A673 (cell line): Measurements from ENCODE around the gene RASL12. TPM values are rescaled to one million over a fixed set of nuclear protein-coding genes. Genes with fewer than 3 reads are reported as not detected.

Experiments
- BruUV-seq: library from RNA; stranded (reverse); fragments of 400-500 nt; replicated peaks from 2 replicates; lab custom pipeline; 2021; lab: Mats Ljungman, UMichigan
- CTCF ChIA-PET: fragments of 300-600 bp; sonication (Branson Sonifier 250); formaldehyde crosslinking; loops from one replicate; lab custom pipeline; 2022; ENCODE audit warnings: antibody characterized with exemption; lab: Charles Lee
- POLR2A ChIA-PET: fragments of 300-600 bp; sonication (Branson Sonifier 250); formaldehyde crosslinking; loops from one replicate; lab custom pipeline; 2022; ENCODE audit warnings: antibody characterized with exemption; ENCODE audit not compliant: low non-redundant PET; lab: Charles Lee
- DNase-seq: peaks from one replicate; pipeline ENCODE4 v3.0.0-alpha.2; 2015; ENCODE audit warnings: low spot score
- H3K27ac ChIP-seq: fragments of 200-600 bp; sonication (generic); 2 replicates; pipeline ENCODE4 v1.5.1; 2016; ENCODE audit warnings: mixed run types, low read depth, mild to moderate bottlenecking, mixed read lengths, antibody characterized with exemption, low read length; ENCODE audit not compliant: poor library complexity, severe bottlenecking
- H3K27me3 ChIP-seq: fragments of 200-600 bp; sonication (generic); replicated peaks from 2 replicates; pipeline ENCODE4 v1.6.1; 2017; ENCODE audit warnings: mixed run types, low read depth, mild to moderate bottlenecking, mixed read lengths, antibody characterized with exemption, low read length; ENCODE audit not compliant: insufficient read depth, poor library complexity
- H3K36me3 ChIP-seq: fragments of 200-600 bp; sonication (generic); 2 replicates; pipeline ENCODE4 v1.6.1; 2016; ENCODE audit warnings: mixed run types, mild to moderate bottlenecking, mixed read lengths, antibody characterized with exemption, low read length; ENCODE audit not compliant: insufficient read depth, poor library complexity, severe bottlenecking
- H3K4me1 ChIP-seq: fragments of 200-600 bp; sonication (generic); 2 replicates; pipeline ENCODE4 v1.6.1; 2017; ENCODE audit warnings: mixed run types, mild to moderate bottlenecking, mixed read lengths, antibody characterized with exemption, low read length; ENCODE audit not compliant: insufficient read depth, poor library complexity, severe bottlenecking
- H3K4me3 ChIP-seq: fragments of 200-600 bp; sonication (generic); 2 replicates; pipeline ENCODE4 v1.5.1; 2016; ENCODE audit warnings: low read depth, mixed run types, mild to moderate bottlenecking, mixed read lengths, low read length; ENCODE audit not compliant: poor library complexity, severe bottlenecking
- H3K9me3 ChIP-seq: fragments of 200-600 bp; sonication (generic); 2 replicates; pipeline ENCODE4 v1.6.1; 2016; ENCODE audit warnings: mixed run types, low read depth, mild to moderate bottlenecking, mixed read lengths, antibody characterized with exemption, low read length; ENCODE audit not compliant: poor library complexity, severe bottlenecking
- CTCF ChIP-seq: fragments of 300-800, 200-600 bp; sonication (generic); conservative IDR thresholded peaks from 2 replicates; pipeline ENCODE4 v1.5.1; 2017; ENCODE audit warnings: low read depth, mild to moderate bottlenecking, antibody characterized with exemption, low read length, moderate library complexity, mixed read lengths
- EZH2 ChIP-seq: fragments of 200-600 bp; sonication (generic); IDR thresholded peaks from 2 replicates; pipeline ENCODE4 v1.6.1; 2017; ENCODE audit warnings: borderline replicate concordance, low read depth, mild to moderate bottlenecking, mixed read lengths, antibody characterized with exemption, low read length; ENCODE audit not compliant: poor library complexity, severe bottlenecking
- intact Hi-C: fragments of 100-400 bp; cut with micrococcal nuclease; formaldehyde crosslinking; loops from one replicate; pipeline ENCODE4 v1.10.0; 2022; ENCODE audit not compliant: unreplicated experiment
- total RNA-seq: library from RNA; stranded (reverse); gene quantifications from 2 replicates; pipeline ENCODE4 v1.2.3, GENCODE V29; 2021

The RASL12 gene
- total RNA-seq, 1 experiment from 2014 or later = 0.69 TPM

- H3K9me3 ChIP-seq = no peaks in the 10 kb centered on the region
- H3K27ac ChIP-seq = no peak overlapping the region
- no peaks in the 10 kb centered on the region for H3K4me1 ChIP-seq
- no TSS peak for BruUV-seq
- CTCF ChIA-PET = interaction anchor here (1.1 kb wide), 1 partner anchor 9 kb away, joined by 8 read pairs; no protein-coding TSS in a partner anchor
- POLR2A ChIA-PET = no interaction called here
- DNase-seq = no peak
- peaks cover 7% of the 10 kb centered on the region for H3K36me3 ChIP-seq
- TF ChIP-seq EZH2 (no peak), CTCF (no peak)
- intact Hi-C loops = no loop called here
- H3K4me3 ChIP-seq = no peak overlapping the region
- H3K27me3 ChIP-seq = no peaks in the 10 kb centered on the region
These were observed 43.0 kb upstream of the RASL12 start for GRCh38 chr15:65110676-65111292.

GRCh38 chr15:65106011-65106590 is 38.3 kb upstream of the RASL12 start:
- no peak overlapping the region for H3K27ac ChIP-seq
- CTCF ChIA-PET = no interaction called here
- no TSS peak for BruUV-seq
- no peaks in the 10 kb centered on the region for H3K36me3 ChIP-seq
- H3K4me1 ChIP-seq = no peaks in the 10 kb centered on the region
- intact Hi-C loops = no loop called here
- no peaks in the 10 kb centered on the region for H3K9me3 ChIP-seq
- no peak overlapping the region for H3K4me3 ChIP-seq
- no peaks in the 10 kb centered on the region for H3K27me3 ChIP-seq
- DNase-seq = no peak
- POLR2A ChIA-PET = no interaction called here
- TF ChIP-seq CTCF (no peak), EZH2 (no peak)

- H3K27me3 ChIP-seq = no peaks in the 10 kb centered on the region
- no TSS peak for BruUV-seq
- H3K9me3 ChIP-seq = no peaks in the 10 kb centered on the region
- intact Hi-C loops = no loop called here
- CTCF ChIA-PET = no interaction called here
- no peaks in the 10 kb centered on the region for H3K4me1 ChIP-seq
- H3K4me3 ChIP-seq = no peak overlapping the region
- TF ChIP-seq CTCF (no peak), EZH2 (no peak)
- DNase-seq = no peak
- POLR2A ChIA-PET = no interaction called here
- no peaks in the 10 kb centered on the region for H3K36me3 ChIP-seq
- H3K27ac ChIP-seq = no peak overlapping the region
These were observed 37.2 kb upstream of the RASL12 start for GRCh38 chr15:65105038-65105437.
